Placental epithelial cell (primary cell): Measurements from ENCODE around the gene TVP23C. TPM values are rescaled to one million over a fixed set of nuclear protein-coding genes. Genes with fewer than 3 reads are reported as not detected.

Experiments used
- small RNA-seq: library from RNA; depleted of rRNA; stranded (forward); fragments of <200 nt; gene quantifications from one replicate; pipeline ENCODE3, GENCODE V24; 2012
- total RNA-seq: library from RNA; depleted of rRNA; stranded (reverse); fragments of >200 nt; gene quantifications from 2 replicates; pipeline ENCODE4 v1.2.3, GENCODE V29; 2012

Gene TVP23C
- 18.3 and 18.8 TPM in 2 replicates for total RNA-seq

GRCh38 chr17:15563375-15563857 lies at the start of gene TVP23C:
Gene TVP23C, minus strand, starts transcription at chr17:15563483. Its CDS starts 35 bp downstream, at chr17:15563448.

GRCh38 chr17:15467592-15467991 lies 95.7 kb downstream of the TVP23C start, which contains the start of gene CDRT4:
Gene CDRT4, minus strand, starts transcription at chr17:15467621. Its CDS starts 27,383 bp downstream, at chr17:15440238.

Small RNAs within 50 kb of the gene (small RNA-seq; reads per million reads assigned to genes)
- not detected for gene AC005838.1
- gene RF00090: not detected

Other genes with a start within 250 kb of the TVP23C start
- gene TEKT3, start 221.9 kb downstream of the TVP23C start, total RNA-seq: not detected in 2 replicates
- 0.87 and 5.9 TPM in 2 replicates for gene CDRT4, start 95.9 kb downstream of the TVP23C start, total RNA-seq
- gene FBXW10B, start 56.2 kb upstream of the TVP23C start, total RNA-seq: 1.2 and 2.2 TPM in 2 replicates
- gene TRIM16, start 120.8 kb upstream of the TVP23C start, total RNA-seq: 61.6 and 161 TPM in 2 replicates
- gene ZNF286A, start 136.3 kb upstream of the TVP23C start, total RNA-seq: 38.2 and 39.7 TPM in 2 replicates
- gene TBC1D26, start 168.8 kb upstream of the TVP23C start, total RNA-seq: 0.65 and 1.2 TPM in 2 replicates